Dermis microvascular lymphatic vessel endothelial cell (primary cell): Measurements from ENCODE around the gene THRB. TPM values are rescaled to one million over a fixed set of nuclear protein-coding genes. Genes with fewer than 3 reads are reported as not detected.

Experiments used
- DNase-seq, 2 donors: peaks; one replicate each; pipeline versions ENCODE4 v3.0.0 to v3.0.0-alpha.2; 2010; ENCODE audit warnings: low read depth in 2 of 2
- total RNA-seq: library from RNA; depleted of rRNA; stranded (reverse); fragments of >200 nt; gene quantifications from 2 replicates; pipeline ENCODE4 v1.2.1, GENCODE V29; 2014

The THRB gene
- total RNA-seq = under 0.01 and 0.13 TPM in 2 replicates

GRCh38 chr3:24494618-24495325, at the start of gene THRB:
Gene THRB, minus strand, starts transcription at chr3:24494850.
- peak in 1 of 2 donors; percentile 35 for DNase-seq

- no peak for DNase-seq
Measured at GRCh38 chr3:24541935-24542334, 47.3 kb upstream of the THRB start.

GRCh38 chr3:24540821-24541220, 46.2 kb upstream of the THRB start:
- no peak for DNase-seq

- DNase-seq = no peak
Measured at GRCh38 chr3:24539699-24540098, 45.0 kb upstream of the THRB start.

GRCh38 chr3:24538891-24539290, 44.2 kb upstream of the THRB start:
- DNase-seq = no peak

- DNase-seq = no peak
Measured at GRCh38 chr3:24533561-24534193, 39.0 kb upstream of the THRB start.

GRCh38 chr3:24530471-24530870, 35.8 kb upstream of the THRB start:
- DNase-seq = no peak

GRCh38 chr3:24529210-24529609, 34.6 kb upstream of the THRB start:
- DNase-seq = no peak

GRCh38 chr3:24526640-24527212, 32.1 kb upstream of the THRB start:
- no peak for DNase-seq

- no peak for DNase-seq
Measured at GRCh38 chr3:24525557-24525956, 30.9 kb upstream of the THRB start.

GRCh38 chr3:24525022-24525421, 30.4 kb upstream of the THRB start:
- no peak for DNase-seq

- no peak for DNase-seq
Measured at GRCh38 chr3:24523988-24524727, 29.5 kb upstream of the THRB start.

GRCh38 chr3:24523215-24523614, 28.6 kb upstream of the THRB start:
- no peak for DNase-seq

GRCh38 chr3:24522146-24522579, 27.5 kb upstream of the THRB start:
- no peak for DNase-seq

- peak in 1 of 2 donors; percentile 23 for DNase-seq
Measured at GRCh38 chr3:24521420-24522145, 26.9 kb upstream of the THRB start.

GRCh38 chr3:24520976-24521419, 26.3 kb upstream of the THRB start:
- DNase-seq = no peak

- DNase-seq = no peak
Measured at GRCh38 chr3:24520101-24520495, 25.4 kb upstream of the THRB start.

- DNase-seq = peak; percentile 15 to 18
Measured at GRCh38 chr3:24519368-24520100, 24.9 kb upstream of the THRB start.

- DNase-seq = no peak
Measured at GRCh38 chr3:24518990-24519367, 24.3 kb upstream of the THRB start.

- DNase-seq = no peak
Measured at GRCh38 chr3:24514119-24514518, 19.5 kb upstream of the THRB start.

GRCh38 chr3:24513463-24513862, 18.8 kb upstream of the THRB start:
- DNase-seq = no peak
